Neutrophil (primary cell): Measurements from ENCODE around the gene NOP9.
"Not testable (repeated sequence)": the region's sequence is repeated elsewhere in the genome, so short reads cannot be mapped to it uniquely, and the experiment has no call there.

Experiments
- H3K27ac ChIP-seq: fragments of 200-600 bp; sonication (generic); 2 replicates; pipeline ENCODE4 v1.5.1; 2016; ENCODE audit warnings: mild to moderate bottlenecking, moderate library complexity
- H3K27me3 ChIP-seq: fragments of 200-600 bp; sonication (generic); 2 replicates; pipeline ENCODE4 v1.6.0; 2016; ENCODE audit warnings: mild to moderate bottlenecking
- H3K36me3 ChIP-seq: fragments of 200-600 bp; sonication (generic); 2 replicates; pipeline ENCODE4 v1.5.1; 2017
- H3K4me1 ChIP-seq, 2 experiments: fragments of 200-600 bp in 1 of 2; sonication (generic) in 1 of 2; 1 replicate in 1 of 2; 2 replicates in 1 of 2; pipeline versions ENCODE4 v1.5.1 to v1.6.1; 2013 to 2016; ENCODE audit warnings: low read depth in 1 of 2, low read length in 1 of 2, mild to moderate bottlenecking in 1 of 2, moderate library complexity in 1 of 2; ENCODE audit not compliant: control insufficient read depth in 1 of 2, insufficient read depth in 1 of 2
- H3K4me3 ChIP-seq, 2 experiments: fragments of 200-600 bp in 1 of 2; sonication (generic) in 1 of 2; 1 replicate in 1 of 2; 2 replicates in 1 of 2; pipeline ENCODE4 v1.5.1; 2013 to 2016; ENCODE audit warnings: low read depth in 1 of 2, low read length in 1 of 2, mild to moderate bottlenecking in 1 of 2, moderate library complexity in 1 of 2
- H3K9me3 ChIP-seq: fragments of 200-600 bp; sonication (generic); 2 replicates; pipeline ENCODE4 v1.5.1; 2016
- TF ChIP-seq, protein P1 (sequence below): fragments of 200-600 bp; sonication (generic); IDR thresholded peaks from 2 replicates; pipeline ENCODE4 v1.5.1; 2016; ENCODE audit warnings: antibody characterized with exemption

The NOP9 gene

DNA sequence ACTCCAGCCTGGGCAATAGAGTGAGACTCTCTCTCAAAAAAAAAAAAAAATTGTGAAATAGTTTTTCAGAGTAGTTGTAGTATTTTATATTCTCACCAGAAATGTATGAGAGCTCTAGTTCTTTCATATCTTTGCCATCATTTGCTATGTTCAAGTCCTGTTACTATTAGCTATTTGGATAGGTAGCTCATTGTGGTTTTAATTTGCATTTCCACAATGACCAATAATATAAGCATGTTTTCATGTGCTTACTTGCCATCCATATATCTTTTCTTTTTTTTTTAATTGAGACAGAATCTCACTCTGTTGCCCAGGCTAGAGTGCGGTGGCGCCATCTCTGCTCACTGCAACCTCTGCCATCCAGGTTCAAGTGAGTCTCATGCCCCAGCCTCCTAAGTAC is 48.5 kb downstream of the NOP9 start:
- no peak overlapping the region for H3K4me3 ChIP-seq
- no peaks in the 10 kb centered on the region for H3K9me3 ChIP-seq
- H3K36me3 ChIP-seq = no peaks in the 10 kb centered on the region
- no peaks in the 10 kb centered on the region for H3K4me1 ChIP-seq
- H3K27ac ChIP-seq = no peak overlapping the region
- TF ChIP-seq, protein P1, sequence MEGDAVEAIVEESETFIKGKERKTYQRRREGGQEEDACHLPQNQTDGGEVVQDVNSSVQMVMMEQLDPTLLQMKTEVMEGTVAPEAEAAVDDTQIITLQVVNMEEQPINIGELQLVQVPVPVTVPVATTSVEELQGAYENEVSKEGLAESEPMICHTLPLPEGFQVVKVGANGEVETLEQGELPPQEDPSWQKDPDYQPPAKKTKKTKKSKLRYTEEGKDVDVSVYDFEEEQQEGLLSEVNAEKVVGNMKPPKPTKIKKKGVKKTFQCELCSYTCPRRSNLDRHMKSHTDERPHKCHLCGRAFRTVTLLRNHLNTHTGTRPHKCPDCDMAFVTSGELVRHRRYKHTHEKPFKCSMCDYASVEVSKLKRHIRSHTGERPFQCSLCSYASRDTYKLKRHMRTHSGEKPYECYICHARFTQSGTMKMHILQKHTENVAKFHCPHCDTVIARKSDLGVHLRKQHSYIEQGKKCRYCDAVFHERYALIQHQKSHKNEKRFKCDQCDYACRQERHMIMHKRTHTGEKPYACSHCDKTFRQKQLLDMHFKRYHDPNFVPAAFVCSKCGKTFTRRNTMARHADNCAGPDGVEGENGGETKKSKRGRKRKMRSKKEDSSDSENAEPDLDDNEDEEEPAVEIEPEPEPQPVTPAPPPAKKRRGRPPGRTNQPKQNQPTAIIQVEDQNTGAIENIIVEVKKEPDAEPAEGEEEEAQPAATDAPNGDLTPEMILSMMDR = no peak
- peaks cover 39% of the 10 kb centered on the region for H3K27me3 ChIP-seq

GRCh38 chr14:24349742-24350141 is 50.1 kb downstream of the NOP9 start:
- no peaks in the 10 kb centered on the region for H3K36me3 ChIP-seq
- no peak overlapping the region for H3K4me3 ChIP-seq
- no peak overlapping the region for H3K27ac ChIP-seq
- TF ChIP-seq, protein P1 = no peak
- H3K4me1 ChIP-seq = no peaks in the 10 kb centered on the region
- H3K27me3 ChIP-seq = peaks cover 39% of the 10 kb centered on the region
- no peaks in the 10 kb centered on the region for H3K9me3 ChIP-seq

DNA sequence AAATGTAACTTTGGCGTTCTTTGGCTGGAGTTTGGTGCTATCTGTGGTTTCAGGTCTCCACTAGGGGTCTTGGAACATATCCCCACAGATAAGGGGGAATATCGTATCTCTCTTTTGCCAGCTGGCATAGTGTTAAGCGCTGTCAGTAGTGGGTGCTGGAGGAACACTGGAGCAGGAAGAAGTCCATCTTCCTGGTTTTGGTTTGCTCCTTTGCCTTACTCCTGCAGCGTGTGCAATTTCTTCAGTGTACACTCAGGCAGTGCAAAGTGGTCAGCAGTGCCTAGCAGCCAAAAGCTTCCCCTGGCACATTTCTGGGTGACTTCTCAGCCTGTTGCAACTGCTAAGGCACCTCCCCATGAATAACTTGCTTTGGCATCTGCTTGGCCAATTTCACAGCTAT is 51.9 kb downstream of the NOP9 start:
- Histone ChIP-seq H3K27me3 (peaks cover 39% of the 10 kb centered on the region), H3K9me3 (no peaks in the 10 kb centered on the region), H3K27ac (no peak overlapping the region), H3K4me1 (peaks cover 3 to 6% of the 10 kb centered on the region in 2 experiments), H3K36me3 (no peaks in the 10 kb centered on the region), H3K4me3 (no peak overlapping the region)
- TF ChIP-seq, protein P1 = no peak

DNA sequence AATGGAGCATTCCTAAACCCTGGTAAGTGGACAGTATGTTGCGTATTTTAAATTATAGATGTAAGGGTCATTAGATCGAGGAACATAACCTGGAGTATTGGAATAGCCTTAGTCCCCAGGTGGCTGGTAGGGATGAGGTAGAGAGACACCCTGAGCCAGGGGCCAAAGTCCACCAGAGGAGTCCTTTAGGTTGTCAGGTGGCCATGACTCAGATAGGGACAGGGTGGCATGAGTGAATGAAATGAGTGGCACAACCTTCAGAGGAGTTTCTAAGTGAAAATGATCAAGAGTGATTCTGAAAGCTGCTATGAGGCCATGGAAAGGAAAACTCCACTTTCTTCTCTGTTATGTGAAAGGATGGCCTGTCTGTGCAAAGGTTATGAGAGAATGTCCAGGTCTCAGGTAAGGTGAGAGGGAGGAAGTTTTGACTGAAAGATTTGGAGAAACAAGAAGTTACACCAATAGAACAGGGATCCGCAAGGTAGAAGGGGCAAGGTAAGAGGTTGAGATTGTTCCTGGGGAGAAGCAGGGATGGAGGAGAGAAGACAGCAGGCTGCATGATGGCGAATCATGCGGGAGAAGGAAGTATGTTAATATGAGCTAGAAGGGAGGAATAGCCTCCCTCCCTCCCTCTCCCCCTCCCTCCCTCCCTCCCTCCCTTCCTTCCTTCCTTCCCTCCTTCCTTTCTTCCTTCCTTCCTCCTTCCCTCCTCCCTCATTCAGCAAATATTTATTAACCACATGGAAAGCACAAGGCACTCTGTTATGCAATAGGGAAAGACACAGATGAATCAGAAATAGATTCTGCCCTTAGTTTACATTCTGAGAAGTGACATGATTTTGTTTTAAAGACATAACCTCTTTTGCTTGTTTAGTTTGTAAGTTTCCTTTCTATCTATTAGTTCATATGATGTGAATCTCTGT is 54.2 kb downstream of the NOP9 start:
- Histone ChIP-seq H3K4me3 (no peak overlapping the region), H3K27ac (no peak overlapping the region), H3K9me3 (no peaks in the 10 kb centered on the region), H3K27me3 (peaks cover 34% of the 10 kb centered on the region), H3K36me3 (no peaks in the 10 kb centered on the region), H3K4me1 (peaks cover 3 to 6% of the 10 kb centered on the region in 2 experiments)
- TF ChIP-seq, protein P1 = no peak

DNA sequence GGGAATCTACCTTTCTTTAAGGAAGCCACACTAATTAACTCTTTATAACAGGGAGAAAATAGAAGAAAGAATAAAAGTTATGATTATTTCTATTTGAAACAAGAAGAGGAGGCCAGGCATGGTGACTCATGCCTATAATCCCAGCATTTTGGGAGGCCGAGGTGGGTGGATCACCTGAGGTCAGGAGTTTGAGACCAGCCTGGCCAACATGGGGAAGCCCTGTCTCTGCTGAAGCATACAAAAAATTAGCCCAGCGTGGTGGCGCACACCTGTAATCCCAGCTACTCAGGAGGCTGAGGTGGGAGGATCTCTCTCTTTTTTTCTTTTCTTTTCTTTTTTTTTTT is 54.8 kb downstream of the NOP9 start:
- peaks cover 27% of the 10 kb centered on the region for H3K27me3 ChIP-seq
- not testable (repeated sequence) for H3K9me3 ChIP-seq, H3K36me3 ChIP-seq, H3K4me3 ChIP-seq, H3K4me1 ChIP-seq, H3K27ac ChIP-seq

DNA sequence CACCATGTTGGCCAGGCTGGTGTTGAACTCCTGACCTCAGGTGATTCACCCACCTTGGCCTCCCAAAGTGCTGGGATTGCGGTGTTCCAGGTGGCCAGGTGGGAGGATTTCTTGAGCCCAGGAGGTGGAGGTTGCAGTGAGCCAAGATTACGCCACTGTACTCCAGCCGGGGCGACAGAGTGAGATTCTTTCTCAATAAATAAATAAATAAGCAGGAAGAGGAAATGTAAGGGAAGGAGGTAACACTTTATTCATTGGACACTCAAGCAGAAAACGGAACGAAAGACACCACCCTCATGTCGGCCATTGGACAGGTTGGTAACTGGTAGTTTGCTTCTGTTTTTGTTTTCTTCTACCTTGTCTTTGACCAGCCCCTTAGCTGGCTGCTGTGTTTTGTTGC is 55.4 kb downstream of the NOP9 start:
- TF ChIP-seq, protein P1 = no peak
- Histone ChIP-seq H3K9me3 (no peaks in the 10 kb centered on the region), H3K27ac (no peak overlapping the region), H3K4me1 (peaks cover 3 to 6% of the 10 kb centered on the region in 2 experiments), H3K27me3 (peaks cover 23% of the 10 kb centered on the region), H3K4me3 (no peak overlapping the region), H3K36me3 (no peaks in the 10 kb centered on the region)
